ENCODE results near the gene PLBD1. TPM values are rescaled to one million over a fixed set of nuclear protein-coding genes. Genes with fewer than 3 reads are reported as not detected.

Gene PLBD1
- polyA plus RNA-seq, 6 donors from 2014 or later, result 0.39 to 5.3 (median 1.6) TPM

GRCh38 chr12:14460212-14460841 lies 107.4 kb downstream of the PLBD1 start:
- peak overlapping the region in 2 of 8 donors; percentile 35 to 49 for H3K4me3 Mint-ChIP-seq
- peaks cover 23 to 31% of the 10 kb centered on the region in 2 donors for H3K36me3 Mint-ChIP-seq
- peaks cover 2 to 25% (median 17%) of the 10 kb centered on the region in 3 donors for H3K4me1 Mint-ChIP-seq
- peaks cover 0 to 3% (median 0%) of the 10 kb centered on the region in 7 donors for H3K9me3 Mint-ChIP-seq
- no peak for DNase-seq
- no peaks in the 10 kb centered on the region for H3K27me3 Mint-ChIP-seq
- H3K27ac Mint-ChIP-seq, result peak overlapping the region in 5 of 6 donors; percentile 26 to 52 (median 38)
- peak; percentile 49 to 52 for ATAC-seq (ENCODE audit: low read depth in 2 of 2)

- H3K4me3 Mint-ChIP-seq, result peak overlapping the region in 3 of 8 donors; percentile 16 to 61 (median 44)
- ATAC-seq (ENCODE audit: low read depth in 2 of 2), result peak; percentile 67 to 80
- H3K27ac Mint-ChIP-seq, result peak overlapping the region; percentile 33 to 96 (median 83)
- peaks cover 43 to 53% of the 10 kb centered on the region in 2 donors for H3K36me3 Mint-ChIP-seq
- H3K4me1 Mint-ChIP-seq, result peaks cover 32 to 50% (median 36%) of the 10 kb centered on the region in 3 donors
- H3K27me3 Mint-ChIP-seq, result no peaks in the 10 kb centered on the region
- DNase-seq, result peak; percentile 21
- H3K9me3 Mint-ChIP-seq, result peaks cover 0 to 4% (median 0%) of the 10 kb centered on the region in 7 donors
Measured at GRCh38 chr12:14454098-14454907, 113.4 kb downstream of the PLBD1 start.

Other genes starting within 250 kb of the PLBD1 start
- 100 to 1,000 TPM; 192 to 410 (median 247) TPM for gene ATF7IP, start 202.2 kb downstream of the PLBD1 start, polyA plus RNA-seq (ENCODE audit: low read depth in 6 of 6)
- gene GUCY2C, start 128.7 kb upstream of the PLBD1 start, polyA plus RNA-seq (ENCODE audit: low read depth in 6 of 6), result under 1 TPM in 5 of 6 donors, not detected in 1; 0.06 to 0.32 (median 0.20) TPM
- gene WBP11, start 235.6 kb upstream of the PLBD1 start, polyA plus RNA-seq (ENCODE audit: low read depth in 6 of 6), result 10 to 100 TPM; 37.0 to 69.1 (median 59.0) TPM
- 1 to 10 TPM in 5 of 6 donors, not detected in 1; 1.1 to 1.9 (median 1.6) TPM for gene C12orf60, start 235.8 kb upstream of the PLBD1 start, polyA plus RNA-seq (ENCODE audit: low read depth in 6 of 6)
- gene SMCO3, start 246.3 kb upstream of the PLBD1 start, polyA plus RNA-seq (ENCODE audit: low read depth in 6 of 6), result under 1 TPM in 3 of 6 donors, not detected in 3; 0.23 to 0.65 (median 0.35) TPM